HepG2 (cell line): Measurements from ENCODE around the gene PHACTR1. TPM values are rescaled to one million over a fixed set of nuclear protein-coding genes. Genes with fewer than 3 reads are reported as not detected.

Source experiments
- BCL6 ChIP-seq: IDR thresholded peaks from 2 replicates; pipeline ENCODE4 v1.6.1; 2016; ENCODE audit warnings: missing genetic modification reagents, missing compliant biosample characterization
- CREM ChIP-seq, 2 experiments: sonication (generic) in 1 of 2; formaldehyde crosslinking in 1 of 2; IDR thresholded peaks; 2 replicates each; pipeline versions ENCODE4 v1.4.0 to v1.6.1; 2016 to 2020; ENCODE audit warnings: antibody characterized with exemption in 1 of 2, mild to moderate bottlenecking in 1 of 2, missing genetic modification reagents in 1 of 2
- HHEX ChIP-seq: IDR thresholded peaks from 2 replicates; pipeline ENCODE4 v1.6.1; 2016; ENCODE audit warnings: control low read depth
- NCOR1 ChIP-seq: fragments of 200-600 bp; sonication (generic); IDR thresholded peaks from 2 replicates; pipeline ENCODE4 v1.7.0; 2017; ENCODE audit warnings: antibody characterized with exemption, low read length, borderline replicate concordance
- TBX2 ChIP-seq: sonication (generic); formaldehyde crosslinking; IDR thresholded peaks from 2 replicates; pipeline ENCODE4 v1.5.0; 2020; ENCODE audit warnings: missing genetic modification reagents, mild to moderate bottlenecking, borderline replicate concordance
- ZNF547 ChIP-seq: sonication (generic); formaldehyde crosslinking; IDR thresholded peaks from 2 replicates; pipeline ENCODE4 v1.5.1; 2020; ENCODE audit warnings: mild to moderate bottlenecking, missing genetic modification reagents
- ZNF556 ChIP-seq: sonication (generic); formaldehyde crosslinking; IDR thresholded peaks from 2 replicates; pipeline ENCODE4 v1.4.0; 2020; ENCODE audit warnings: mild to moderate bottlenecking, missing genetic modification reagents, borderline replicate concordance
- polyA plus RNA-seq, 8 experiments: library from polyadenylated mRNA; depleted of rRNA in 3 of 8; stranded (reverse) in 7 of 8; unstranded in 1 of 8; fragments of >200 nt; fragmentation: Illumina TruSeq in 4 of 8; extraction: Trizol in 4 of 8; gene quantifications; 2 replicates each; pipeline versions ENCODE4 v1.2.1 to v1.2.3, GENCODE V29; 2011 to 2016; ENCODE audit warnings: low read depth in 4 of 8, missing spikeins in 1 of 8, mixed read lengths in 1 of 8; ENCODE audit not compliant: insufficient read depth in 1 of 8
- total RNA-seq, 5 experiments: library from RNA; depleted of rRNA; stranded (reverse); fragments of >200 nt; fragmentation: Illumina TruSeq; extraction: Trizol; gene quantifications; 2 replicates each; pipeline ENCODE4 v1.2.3, GENCODE V29; 2016; ENCODE audit warnings: low read depth in 1 of 5
- TF ChIP-seq, protein P1 (sequence below): sonication (generic); formaldehyde crosslinking; IDR thresholded peaks from 2 replicates; pipeline ENCODE4 v1.4.0; 2020; ENCODE audit warnings: missing genetic modification reagents, borderline replicate concordance
- TF ChIP-seq, protein P2 (sequence below): sonication (generic); formaldehyde crosslinking; IDR thresholded peaks from 2 replicates; pipeline ENCODE4 v1.8.1; 2022; ENCODE audit warnings: low read depth, mild to moderate bottlenecking, missing genetic modification reagents
- TF ChIP-seq, protein P3 (sequence below): sonication (generic); formaldehyde crosslinking; IDR thresholded peaks from 2 replicates; pipeline ENCODE4 v1.4.0; 2020; ENCODE audit warnings: mild to moderate bottlenecking, missing genetic modification reagents
- TF ChIP-seq, protein P4 (sequence below): sonication (generic); formaldehyde crosslinking; IDR thresholded peaks from 2 replicates; pipeline ENCODE4 v1.5.1; 2020; ENCODE audit warnings: missing genetic modification reagents, mild to moderate bottlenecking, borderline replicate concordance
- TF ChIP-seq, protein P5 (sequence below): sonication (generic); formaldehyde crosslinking; IDR thresholded peaks from 2 replicates; pipeline ENCODE4 v1.9.0; 2021; ENCODE audit warnings: missing genetic modification reagents, borderline replicate concordance

The PHACTR1 gene
- total and polyA plus RNA-seq, 2 of the 13 experiments (the other 11 are each of a cell fraction or from before 2014, with no cell fraction given): 0.09 TPM; not detected in 1

DNA sequence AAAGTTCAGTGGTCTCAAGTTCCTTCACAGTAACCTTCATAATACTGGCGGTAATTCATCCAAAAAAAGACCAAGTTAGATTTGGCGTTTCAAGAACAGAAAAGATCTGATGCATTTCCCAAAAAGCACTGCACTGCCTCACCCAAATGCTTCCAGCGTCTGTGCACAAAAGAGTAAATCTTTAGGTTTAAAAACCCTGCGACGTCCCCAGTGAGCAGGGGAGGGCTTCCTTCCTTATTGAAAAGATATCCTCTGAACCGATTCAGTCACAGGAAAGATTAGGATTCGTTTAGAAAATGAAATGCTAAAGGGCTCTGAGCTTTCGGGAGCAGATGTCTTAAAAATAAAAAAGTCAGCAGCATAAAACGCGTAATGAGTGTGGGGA is 611.1 kb downstream of the PHACTR1 start (continued):
- TF ChIP-seq, protein P1, sequence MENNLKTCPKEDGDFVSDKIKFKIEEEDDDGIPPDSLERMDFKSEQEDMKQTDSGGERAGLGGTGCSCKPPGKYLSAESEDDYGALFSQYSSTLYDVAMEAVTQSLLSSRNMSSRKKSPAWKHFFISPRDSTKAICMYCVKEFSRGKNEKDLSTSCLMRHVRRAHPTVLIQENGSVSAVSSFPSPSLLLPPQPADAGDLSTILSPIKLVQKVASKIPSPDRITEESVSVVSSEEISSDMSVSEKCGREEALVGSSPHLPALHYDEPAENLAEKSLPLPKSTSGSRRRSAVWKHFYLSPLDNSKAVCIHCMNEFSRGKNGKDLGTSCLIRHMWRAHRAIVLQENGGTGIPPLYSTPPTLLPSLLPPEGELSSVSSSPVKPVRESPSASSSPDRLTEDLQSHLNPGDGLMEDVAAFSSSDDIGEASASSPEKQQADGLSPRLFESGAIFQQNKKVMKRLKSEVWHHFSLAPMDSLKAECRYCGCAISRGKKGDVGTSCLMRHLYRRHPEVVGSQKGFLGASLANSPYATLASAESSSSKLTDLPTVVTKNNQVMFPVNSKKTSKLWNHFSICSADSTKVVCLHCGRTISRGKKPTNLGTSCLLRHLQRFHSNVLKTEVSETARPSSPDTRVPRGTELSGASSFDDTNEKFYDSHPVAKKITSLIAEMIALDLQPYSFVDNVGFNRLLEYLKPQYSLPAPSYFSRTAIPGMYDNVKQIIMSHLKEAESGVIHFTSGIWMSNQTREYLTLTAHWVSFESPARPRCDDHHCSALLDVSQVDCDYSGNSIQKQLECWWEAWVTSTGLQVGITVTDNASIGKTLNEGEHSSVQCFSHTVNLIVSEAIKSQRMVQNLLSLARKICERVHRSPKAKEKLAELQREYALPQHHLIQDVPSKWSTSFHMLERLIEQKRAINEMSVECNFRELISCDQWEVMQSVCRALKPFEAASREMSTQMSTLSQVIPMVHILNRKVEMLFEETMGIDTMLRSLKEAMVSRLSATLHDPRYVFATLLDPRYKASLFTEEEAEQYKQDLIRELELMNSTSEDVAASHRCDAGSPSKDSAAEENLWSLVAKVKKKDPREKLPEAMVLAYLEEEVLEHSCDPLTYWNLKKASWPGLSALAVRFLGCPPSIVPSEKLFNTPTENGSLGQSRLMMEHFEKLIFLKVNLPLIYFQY (CRISPR knock-in tag): no peak
- TF ChIP-seq, protein P2, sequence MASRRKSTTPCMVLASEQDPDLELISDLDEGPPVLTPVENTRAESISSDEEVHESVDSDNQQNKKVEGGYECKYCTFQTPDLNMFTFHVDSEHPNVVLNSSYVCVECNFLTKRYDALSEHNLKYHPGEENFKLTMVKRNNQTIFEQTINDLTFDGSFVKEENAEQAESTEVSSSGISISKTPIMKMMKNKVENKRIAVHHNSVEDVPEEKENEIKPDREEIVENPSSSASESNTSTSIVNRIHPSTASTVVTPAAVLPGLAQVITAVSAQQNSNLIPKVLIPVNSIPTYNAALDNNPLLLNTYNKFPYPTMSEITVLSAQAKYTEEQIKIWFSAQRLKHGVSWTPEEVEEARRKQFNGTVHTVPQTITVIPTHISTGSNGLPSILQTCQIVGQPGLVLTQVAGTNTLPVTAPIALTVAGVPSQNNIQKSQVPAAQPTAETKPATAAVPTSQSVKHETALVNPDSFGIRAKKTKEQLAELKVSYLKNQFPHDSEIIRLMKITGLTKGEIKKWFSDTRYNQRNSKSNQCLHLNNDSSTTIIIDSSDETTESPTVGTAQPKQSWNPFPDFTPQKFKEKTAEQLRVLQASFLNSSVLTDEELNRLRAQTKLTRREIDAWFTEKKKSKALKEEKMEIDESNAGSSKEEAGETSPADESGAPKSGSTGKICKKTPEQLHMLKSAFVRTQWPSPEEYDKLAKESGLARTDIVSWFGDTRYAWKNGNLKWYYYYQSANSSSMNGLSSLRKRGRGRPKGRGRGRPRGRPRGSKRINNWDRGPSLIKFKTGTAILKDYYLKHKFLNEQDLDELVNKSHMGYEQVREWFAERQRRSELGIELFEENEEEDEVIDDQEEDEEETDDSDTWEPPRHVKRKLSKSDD (CRISPR knock-in tag): 0 out of 2 replicates have a peak, but pooled peaks have one; percentile 5
- TF ChIP-seq, protein P3, sequence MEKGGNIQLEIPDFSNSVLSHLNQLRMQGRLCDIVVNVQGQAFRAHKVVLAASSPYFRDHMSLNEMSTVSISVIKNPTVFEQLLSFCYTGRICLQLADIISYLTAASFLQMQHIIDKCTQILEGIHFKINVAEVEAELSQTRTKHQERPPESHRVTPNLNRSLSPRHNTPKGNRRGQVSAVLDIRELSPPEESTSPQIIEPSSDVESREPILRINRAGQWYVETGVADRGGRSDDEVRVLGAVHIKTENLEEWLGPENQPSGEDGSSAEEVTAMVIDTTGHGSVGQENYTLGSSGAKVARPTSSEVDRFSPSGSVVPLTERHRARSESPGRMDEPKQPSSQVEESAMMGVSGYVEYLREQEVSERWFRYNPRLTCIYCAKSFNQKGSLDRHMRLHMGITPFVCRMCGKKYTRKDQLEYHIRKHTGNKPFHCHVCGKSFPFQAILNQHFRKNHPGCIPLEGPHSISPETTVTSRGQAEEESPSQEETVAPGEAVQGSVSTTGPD (CRISPR knock-in tag): no peak
- no peak for TF ChIP-seq ZNF547 (CRISPR knock-in tag)
- TF ChIP-seq CREM (IDR thresholded peaks at IDR 0.05): 0 out of 2 replicates have a peak, but pooled peaks have one; percentile 6
- no peak for TF ChIP-seq CREM (CRISPR knock-in tag; IDR thresholded peaks at IDR 0.05)
- TF ChIP-seq, protein P4, sequence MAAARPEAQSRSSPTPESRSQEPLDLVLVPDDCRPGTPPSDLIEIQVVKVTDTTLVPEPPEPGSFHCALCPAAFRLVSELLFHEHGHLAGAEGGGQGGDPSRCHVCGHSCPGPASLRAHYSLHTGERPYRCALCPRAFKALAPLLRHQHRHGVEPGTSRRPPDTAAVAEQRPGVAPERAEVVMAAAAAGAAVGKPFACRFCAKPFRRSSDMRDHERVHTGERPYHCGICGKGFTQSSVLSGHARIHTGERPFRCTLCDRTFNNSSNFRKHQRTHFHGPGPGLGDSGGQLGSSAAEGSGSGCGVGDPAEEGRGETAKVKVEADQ (CRISPR knock-in tag): no peak
- TF ChIP-seq ZNF556 (CRISPR knock-in tag): no peak; the same call in 1 of the 2 replicates
- TF ChIP-seq BCL6 (CRISPR knock-in tag): no peak
- TF ChIP-seq TBX2 (CRISPR knock-in tag): no peak
- TF ChIP-seq, protein P5, sequence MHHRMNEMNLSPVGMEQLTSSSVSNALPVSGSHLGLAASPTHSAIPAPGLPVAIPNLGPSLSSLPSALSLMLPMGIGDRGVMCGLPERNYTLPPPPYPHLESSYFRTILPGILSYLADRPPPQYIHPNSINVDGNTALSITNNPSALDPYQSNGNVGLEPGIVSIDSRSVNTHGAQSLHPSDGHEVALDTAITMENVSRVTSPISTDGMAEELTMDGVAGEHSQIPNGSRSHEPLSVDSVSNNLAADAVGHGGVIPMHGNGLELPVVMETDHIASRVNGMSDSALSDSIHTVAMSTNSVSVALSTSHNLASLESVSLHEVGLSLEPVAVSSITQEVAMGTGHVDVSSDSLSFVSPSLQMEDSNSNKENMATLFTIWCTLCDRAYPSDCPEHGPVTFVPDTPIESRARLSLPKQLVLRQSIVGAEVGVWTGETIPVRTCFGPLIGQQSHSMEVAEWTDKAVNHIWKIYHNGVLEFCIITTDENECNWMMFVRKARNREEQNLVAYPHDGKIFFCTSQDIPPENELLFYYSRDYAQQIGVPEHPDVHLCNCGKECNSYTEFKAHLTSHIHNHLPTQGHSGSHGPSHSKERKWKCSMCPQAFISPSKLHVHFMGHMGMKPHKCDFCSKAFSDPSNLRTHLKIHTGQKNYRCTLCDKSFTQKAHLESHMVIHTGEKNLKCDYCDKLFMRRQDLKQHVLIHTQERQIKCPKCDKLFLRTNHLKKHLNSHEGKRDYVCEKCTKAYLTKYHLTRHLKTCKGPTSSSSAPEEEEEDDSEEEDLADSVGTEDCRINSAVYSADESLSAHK (CRISPR knock-in tag): no peak
- no peak for TF ChIP-seq NCOR1
- TF ChIP-seq HHEX (CRISPR knock-in tag): no peak
